GM12864 (cell line): ENCODE results near the gene MYO16.

Experiments used
- DNase-seq: peaks from one replicate; pipeline ENCODE4 v3.0.0-alpha.2; 2011; ENCODE audit warnings: low read depth
- H3K4me3 ChIP-seq: 2 replicates; pipeline ENCODE4 v1.5.1; 2011; ENCODE audit warnings: mild to moderate bottlenecking, low read depth, low read length, control low read depth
- TF ChIP-seq, protein P1 (sequence below): IDR thresholded peaks from 2 replicates; pipeline ENCODE4 v1.5.1; 2011; ENCODE audit warnings: low read depth, mild to moderate bottlenecking, moderate library complexity, low read length, control low read depth, inconsistent platforms; ENCODE audit errors: missing control alignments

Gene MYO16

DNA sequence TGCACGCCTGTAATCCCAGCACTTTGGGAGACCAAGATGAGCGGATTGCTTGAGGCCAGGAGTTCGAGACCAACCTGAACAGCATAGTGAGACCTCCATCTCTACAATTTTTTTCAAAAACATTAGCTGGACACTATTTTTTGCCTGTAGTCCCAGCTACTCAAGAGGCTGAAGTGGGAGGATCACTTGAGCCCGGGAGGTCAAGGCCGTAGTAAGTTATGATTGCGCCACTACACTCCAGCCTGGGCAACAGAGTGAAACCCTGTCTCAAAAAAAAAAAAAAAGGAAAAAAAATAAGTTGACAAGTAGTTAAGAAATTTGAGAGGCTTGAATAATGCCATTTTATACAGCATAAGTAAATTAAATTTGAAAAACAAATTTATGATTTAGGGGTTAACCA is 330.6 kb downstream of the MYO16 start:
- TF ChIP-seq, protein P1, sequence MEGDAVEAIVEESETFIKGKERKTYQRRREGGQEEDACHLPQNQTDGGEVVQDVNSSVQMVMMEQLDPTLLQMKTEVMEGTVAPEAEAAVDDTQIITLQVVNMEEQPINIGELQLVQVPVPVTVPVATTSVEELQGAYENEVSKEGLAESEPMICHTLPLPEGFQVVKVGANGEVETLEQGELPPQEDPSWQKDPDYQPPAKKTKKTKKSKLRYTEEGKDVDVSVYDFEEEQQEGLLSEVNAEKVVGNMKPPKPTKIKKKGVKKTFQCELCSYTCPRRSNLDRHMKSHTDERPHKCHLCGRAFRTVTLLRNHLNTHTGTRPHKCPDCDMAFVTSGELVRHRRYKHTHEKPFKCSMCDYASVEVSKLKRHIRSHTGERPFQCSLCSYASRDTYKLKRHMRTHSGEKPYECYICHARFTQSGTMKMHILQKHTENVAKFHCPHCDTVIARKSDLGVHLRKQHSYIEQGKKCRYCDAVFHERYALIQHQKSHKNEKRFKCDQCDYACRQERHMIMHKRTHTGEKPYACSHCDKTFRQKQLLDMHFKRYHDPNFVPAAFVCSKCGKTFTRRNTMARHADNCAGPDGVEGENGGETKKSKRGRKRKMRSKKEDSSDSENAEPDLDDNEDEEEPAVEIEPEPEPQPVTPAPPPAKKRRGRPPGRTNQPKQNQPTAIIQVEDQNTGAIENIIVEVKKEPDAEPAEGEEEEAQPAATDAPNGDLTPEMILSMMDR = no peak
- H3K4me3 ChIP-seq = no peak overlapping the region
- DNase-seq = no peak

DNA sequence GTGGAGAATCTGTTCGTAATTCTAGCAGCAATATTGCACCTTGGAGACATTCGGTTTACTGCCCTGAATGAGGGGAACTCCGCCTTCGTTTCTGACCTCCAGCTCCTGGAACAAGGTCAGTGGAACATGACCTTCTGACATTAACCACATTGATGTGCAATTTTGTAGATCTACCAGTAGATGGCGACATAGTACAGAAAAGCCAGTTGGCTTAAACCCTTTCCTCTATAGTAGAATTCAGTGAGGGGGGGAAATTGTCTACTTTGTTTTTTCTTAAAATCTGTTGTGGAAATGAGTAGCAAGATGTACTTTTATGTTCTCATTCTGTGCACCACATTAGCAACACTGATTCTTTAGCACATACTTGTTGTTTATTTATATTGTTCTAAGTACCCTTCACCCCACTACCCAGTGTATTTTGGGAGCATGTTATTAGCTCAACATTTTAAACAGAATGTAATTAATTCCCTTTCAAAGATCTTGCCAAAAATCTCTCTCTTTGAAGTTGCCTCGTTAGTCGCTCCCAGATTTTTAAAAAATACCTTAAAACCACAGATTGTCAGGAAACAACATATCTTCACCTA is 332.2 kb downstream of the MYO16 start:
- no peak for DNase-seq
- TF ChIP-seq, protein P1 = peak; percentile 71

DNA sequence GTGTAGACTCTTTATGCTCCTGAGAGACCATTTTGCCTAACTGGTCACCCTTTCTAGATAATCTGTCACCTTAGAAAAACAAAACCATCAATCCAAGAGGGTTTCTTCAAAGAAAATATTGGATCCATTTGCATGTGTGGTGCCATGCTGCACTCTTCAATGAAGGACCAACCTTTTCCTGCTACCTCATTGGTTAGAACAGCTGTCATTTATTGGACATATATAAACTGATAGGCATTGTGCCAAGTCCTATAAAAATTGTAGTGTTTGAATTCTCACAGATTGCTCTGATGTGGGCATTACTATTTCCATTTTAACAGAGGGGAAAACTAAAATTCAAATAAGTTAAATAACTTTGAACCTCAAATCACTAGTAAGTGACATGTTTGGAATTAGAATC is 333.2 kb downstream of the MYO16 start:
- H3K4me3 ChIP-seq = no peak overlapping the region
- no peak for DNase-seq
- TF ChIP-seq, protein P1 = no peak

More for the DNA sequence above, 332.2 kb downstream of the MYO16 start:
- no peak overlapping the region for H3K4me3 ChIP-seq

DNA sequence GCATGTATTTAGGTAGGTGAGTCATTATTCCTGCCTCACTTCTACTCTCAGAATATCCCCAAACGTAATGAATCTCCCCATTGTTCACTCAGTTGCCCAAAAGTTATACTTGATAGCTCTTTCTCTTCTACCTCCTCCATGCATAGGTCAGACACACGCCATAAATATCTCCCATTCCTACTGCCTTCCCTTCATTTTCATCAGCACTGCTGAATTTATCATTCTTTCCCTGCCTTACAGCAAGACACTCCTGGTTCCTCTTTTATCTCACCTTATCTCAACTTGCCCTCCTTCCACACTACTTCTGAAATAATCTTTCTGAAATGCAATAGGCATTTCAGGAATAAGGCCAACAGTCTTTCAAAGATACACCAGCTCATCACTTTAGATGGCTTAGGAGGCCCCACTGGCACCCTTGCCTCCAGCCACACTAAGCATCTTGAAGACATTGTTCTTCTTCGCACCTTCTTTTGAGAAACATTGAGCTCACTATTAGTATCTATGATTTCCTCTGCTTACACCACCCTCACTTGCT is 333.9 kb downstream of the MYO16 start:
- H3K4me3 ChIP-seq = no peak overlapping the region
- no peak for DNase-seq
- TF ChIP-seq, protein P1 = no peak

DNA sequence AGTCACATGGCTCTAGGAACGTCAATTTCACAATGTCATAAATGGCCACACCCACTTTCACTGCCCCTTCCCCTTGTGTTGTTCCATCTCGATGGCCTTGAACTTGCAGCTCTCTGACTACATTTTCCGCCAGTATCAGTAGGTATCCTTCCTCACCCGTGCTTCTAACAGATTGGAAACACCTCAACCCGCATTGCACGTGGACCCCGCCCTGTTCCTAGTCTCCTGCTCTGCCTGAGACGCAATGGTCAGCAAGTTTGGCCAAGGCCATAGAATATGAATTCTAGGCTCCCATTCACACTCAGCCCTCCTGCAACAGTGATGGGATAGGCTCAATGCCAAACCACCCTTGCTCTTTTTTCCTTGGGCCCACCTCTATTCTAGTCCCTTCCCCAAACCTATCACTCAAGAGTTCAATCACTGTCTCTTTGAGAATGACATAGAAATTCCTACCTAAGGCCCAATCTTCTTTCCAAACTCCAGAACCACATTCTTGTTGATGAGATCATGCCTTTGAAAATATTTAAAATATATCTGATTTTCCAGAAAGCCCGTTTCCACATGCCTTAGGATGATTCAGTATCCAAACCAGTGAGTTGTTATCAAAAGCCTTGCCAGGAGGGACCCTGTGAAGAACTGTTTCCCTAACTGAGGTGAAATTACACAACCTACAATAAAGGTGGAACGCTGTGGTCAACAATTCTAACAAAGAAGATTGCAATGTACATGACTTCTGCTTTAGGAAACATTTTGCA is 334.6 kb downstream of the MYO16 start:
- no peak overlapping the region for H3K4me3 ChIP-seq
- TF ChIP-seq, protein P1 = no peak
- DNase-seq = no peak

DNA sequence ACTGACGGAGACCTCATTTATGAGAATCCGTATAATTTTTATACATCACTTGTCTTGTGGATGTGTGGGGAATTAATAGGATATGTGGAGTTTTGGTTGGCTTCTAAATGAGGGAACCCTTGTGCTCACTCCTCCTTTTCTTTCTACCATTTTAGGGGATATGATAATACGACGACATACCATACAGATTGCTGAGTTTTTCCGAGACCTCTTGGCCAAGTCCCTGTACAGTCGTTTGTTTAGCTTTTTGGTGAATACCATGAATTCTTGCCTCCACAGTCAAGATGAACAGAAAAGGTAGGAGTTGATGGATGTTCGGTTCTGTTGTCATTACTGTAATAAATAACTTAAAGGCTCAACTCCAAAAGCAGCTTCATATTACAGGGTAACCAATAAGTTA is 335.2 kb downstream of the MYO16 start:
- no peak for DNase-seq
- TF ChIP-seq, protein P1 = no peak

More for the DNA sequence above, 335.2 kb downstream of the MYO16 start:
- H3K4me3 ChIP-seq = no peak overlapping the region
